Left lung (tissue), 10 donors: ENCODE measurements around the gene TMEM254. TPM values are rescaled to one million over a fixed set of nuclear protein-coding genes. Genes with fewer than 3 reads are reported as not detected.
"Not testable (repeated sequence)": the region's sequence is repeated elsewhere in the genome, so short reads cannot be mapped to it uniquely, and the experiment has no call there.

Experiments
- ATAC-seq: fragments of 200-7000 bp; cut with Tn5 transposase; one replicate; pipeline ENCODE4 v1.9.1; 2020; ENCODE audit warnings: moderate library complexity
- DNase-seq, 4 donors: peaks; one replicate each; pipeline ENCODE4 v3.0.0-alpha.2; 2013 to 2020
- H3K27ac ChIP-seq, 2 donors: fragments of 200-600 bp; sonication (generic) in 1 of 2; one replicate each; pipeline versions ENCODE4 v1.5.0 to v1.8.0; 2020 to 2021
- H3K27me3 ChIP-seq, 2 donors: fragments of 200-600 bp; sonication (generic) in 1 of 2; one replicate each; pipeline versions ENCODE4 v1.5.0 to v1.8.0; 2020 to 2021
- H3K36me3 ChIP-seq, 2 donors: fragments of 200-600 bp; sonication (generic) in 1 of 2; one replicate each; pipeline versions ENCODE4 v1.5.0 to v1.8.0; 2020 to 2021
- H3K4me1 ChIP-seq, 2 donors: fragments of 200-600 bp; one replicate each; pipeline ENCODE4 v1.8.0; 2021
- H3K4me3 ChIP-seq, 2 donors: fragments of 200-600 bp; sonication (generic) in 1 of 2; one replicate each; pipeline versions ENCODE4 v1.5.0 to v1.8.0; 2020 to 2021; ENCODE audit warnings: mild to moderate bottlenecking in 1 of 2
- H3K9me3 ChIP-seq, 2 donors: fragments of 200-600 bp; sonication (generic) in 1 of 2; one replicate each; pipeline versions ENCODE4 v1.5.0 to v1.8.0; 2020 to 2021
- intact Hi-C, 2 donors: fragments of 100-400 bp; cut with DNase I; formaldehyde crosslinking; loops; one replicate each; pipeline versions ENCODE4 v1.11.2 to v1.14.2; 2022
- polyA plus RNA-seq, 6 donors: library from polyadenylated mRNA; unstranded; fragments of 120-200 nt; gene quantifications; one replicate each; pipeline ENCODE4 v1.2.1, GENCODE V29; 2013; ENCODE audit not compliant: insufficient read length in 6 of 6
- total RNA-seq, 2 donors: library from RNA; stranded (reverse); fragmentation: NEBNext Ultra II Directional; extraction: Animal tissue kit (Norgen Biotek cat#: 25700); gene quantifications; one replicate each; pipeline ENCODE4 v1.2.1, GENCODE V29; 2021
- TF ChIP-seq, protein P1 (sequence below), 2 donors: fragments of 200-600 bp; sonication (generic) in 1 of 2; IDR thresholded peaks; one replicate each; pipeline versions ENCODE4 v1.5.0 to v1.8.0; 2021; ENCODE audit warnings: antibody characterized with exemption in 2 of 2
- donor health status: DM: no; HTN: yes; CAD: no.
- donor health status: DM: no; HTN: no; CAD: no.

The TMEM254 gene
- total and polyA plus RNA-seq, 8 donors: 18.2 to 45.7 (median 44.0) TPM

DNA sequence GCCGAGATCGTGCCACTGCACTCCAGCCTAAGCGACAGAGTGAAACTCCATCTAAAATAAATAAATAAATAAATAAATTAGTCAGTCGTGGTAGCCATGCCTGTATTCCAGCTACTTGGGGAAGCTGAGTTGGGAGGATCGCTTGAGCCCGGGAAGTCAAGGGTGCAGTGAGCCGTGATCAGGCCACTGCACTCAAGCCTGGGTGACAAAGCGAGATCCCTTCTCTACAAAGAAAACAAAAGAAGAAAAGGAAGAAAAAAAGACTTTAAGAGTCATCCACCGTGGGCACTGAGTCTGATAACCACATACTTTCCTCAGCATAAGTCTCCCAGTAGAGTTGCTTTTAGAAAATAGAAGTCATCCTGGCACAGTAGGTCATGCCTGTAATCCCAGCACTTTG is 2.6 kb downstream of the TMEM254 start:
- peaks cover 4 to 17% of the 10 kb centered on the region in 2 donors for H3K4me1 ChIP-seq
- ATAC-seq (no peak), DNase-seq (no peak)
- no peak overlapping the region for H3K27ac ChIP-seq
- H3K27me3 ChIP-seq: no peaks in the 10 kb centered on the region
- intact Hi-C loops: no loop called here
- no peak overlapping the region for H3K4me3 ChIP-seq
- no peaks in the 10 kb centered on the region for H3K9me3 ChIP-seq
- TF ChIP-seq, protein P1, sequence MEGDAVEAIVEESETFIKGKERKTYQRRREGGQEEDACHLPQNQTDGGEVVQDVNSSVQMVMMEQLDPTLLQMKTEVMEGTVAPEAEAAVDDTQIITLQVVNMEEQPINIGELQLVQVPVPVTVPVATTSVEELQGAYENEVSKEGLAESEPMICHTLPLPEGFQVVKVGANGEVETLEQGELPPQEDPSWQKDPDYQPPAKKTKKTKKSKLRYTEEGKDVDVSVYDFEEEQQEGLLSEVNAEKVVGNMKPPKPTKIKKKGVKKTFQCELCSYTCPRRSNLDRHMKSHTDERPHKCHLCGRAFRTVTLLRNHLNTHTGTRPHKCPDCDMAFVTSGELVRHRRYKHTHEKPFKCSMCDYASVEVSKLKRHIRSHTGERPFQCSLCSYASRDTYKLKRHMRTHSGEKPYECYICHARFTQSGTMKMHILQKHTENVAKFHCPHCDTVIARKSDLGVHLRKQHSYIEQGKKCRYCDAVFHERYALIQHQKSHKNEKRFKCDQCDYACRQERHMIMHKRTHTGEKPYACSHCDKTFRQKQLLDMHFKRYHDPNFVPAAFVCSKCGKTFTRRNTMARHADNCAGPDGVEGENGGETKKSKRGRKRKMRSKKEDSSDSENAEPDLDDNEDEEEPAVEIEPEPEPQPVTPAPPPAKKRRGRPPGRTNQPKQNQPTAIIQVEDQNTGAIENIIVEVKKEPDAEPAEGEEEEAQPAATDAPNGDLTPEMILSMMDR (IDR thresholded peaks at IDR 0.05): no peak
- peaks cover 0 to 27% of the 10 kb centered on the region in 2 donors for H3K36me3 ChIP-seq

DNA sequence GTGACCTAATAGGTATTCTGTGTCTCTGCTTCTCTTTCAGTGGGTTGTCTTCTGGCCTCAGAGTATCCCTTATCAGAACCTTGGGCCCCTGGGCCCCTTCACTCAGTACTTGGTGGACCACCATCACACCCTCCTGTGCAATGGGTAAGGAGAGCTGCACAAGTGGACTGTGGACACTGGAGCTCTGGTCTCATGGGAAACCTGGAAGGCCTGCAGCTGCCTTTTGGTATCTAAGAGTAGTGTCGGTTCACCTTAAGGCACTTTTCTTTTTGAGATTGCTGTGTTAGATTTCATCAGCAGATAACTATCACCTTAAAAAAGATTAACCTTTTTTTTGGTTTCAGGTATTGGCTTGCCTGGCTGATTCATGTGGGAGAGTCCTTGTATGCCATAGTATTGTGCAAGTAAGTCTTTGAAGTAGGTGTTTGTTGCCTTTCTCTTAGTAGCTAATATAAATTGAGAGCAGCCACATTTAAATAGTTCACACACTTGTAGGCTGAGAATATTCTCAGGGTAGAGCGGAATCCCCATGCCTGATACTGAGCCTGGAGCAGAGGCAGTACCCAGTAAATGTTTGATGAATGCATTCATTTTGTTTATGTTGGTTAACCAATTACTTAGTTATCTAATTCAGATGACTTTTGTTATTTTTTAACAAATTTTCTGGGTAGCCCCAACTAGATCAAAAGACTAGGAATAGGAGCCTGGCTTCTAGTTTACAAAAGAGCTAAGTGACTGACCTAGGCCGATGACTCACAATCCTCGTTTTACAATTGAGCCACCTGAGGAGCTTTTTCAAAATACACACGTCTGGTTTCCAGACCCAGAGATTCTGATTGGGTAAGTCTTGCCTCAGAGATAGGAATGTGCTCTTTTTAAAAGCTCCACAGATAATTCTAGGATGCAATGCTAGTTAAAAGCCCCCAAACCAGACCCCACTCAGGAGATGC is 3.6 kb downstream of the TMEM254 start:
- Histone ChIP-seq H3K4me3 (no peak overlapping the region), H3K27ac (no peak overlapping the region), H3K27me3 (no peaks in the 10 kb centered on the region), H3K9me3 (no peaks in the 10 kb centered on the region), H3K36me3 (peaks cover 0 to 27% of the 10 kb centered on the region in 2 donors), H3K4me1 (peaks cover 4 to 17% of the 10 kb centered on the region in 2 donors)
- DNase-seq (no peak), ATAC-seq (no peak)
- TF ChIP-seq, protein P1 (IDR thresholded peaks at IDR 0.05): no peak
- intact Hi-C loops: no loop called here

DNA sequence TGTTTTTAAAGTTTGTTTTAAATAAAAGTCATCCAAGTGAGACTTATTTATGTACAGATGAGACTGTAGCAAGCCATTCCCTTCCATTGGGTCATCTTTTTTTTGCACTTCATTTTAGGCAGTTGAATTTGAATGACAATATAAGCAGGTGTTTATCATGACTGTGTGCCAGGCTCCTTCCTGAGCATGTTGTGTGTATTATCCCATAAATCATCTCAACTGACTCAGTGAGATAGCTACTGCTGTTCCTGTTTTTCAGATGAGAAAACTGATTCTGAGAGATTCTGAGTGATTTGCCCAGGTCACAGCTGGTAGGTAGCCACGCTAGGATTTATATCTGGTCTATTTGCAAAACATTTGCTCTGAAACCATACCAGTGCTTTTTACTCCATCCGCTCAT is 11.7 kb downstream of the TMEM254 start:
- intact Hi-C loops: no loop called here
- H3K4me1 ChIP-seq: no peaks in the 10 kb centered on the region
- TF ChIP-seq, protein P1 (IDR thresholded peaks at IDR 0.05): no peak

DNA sequence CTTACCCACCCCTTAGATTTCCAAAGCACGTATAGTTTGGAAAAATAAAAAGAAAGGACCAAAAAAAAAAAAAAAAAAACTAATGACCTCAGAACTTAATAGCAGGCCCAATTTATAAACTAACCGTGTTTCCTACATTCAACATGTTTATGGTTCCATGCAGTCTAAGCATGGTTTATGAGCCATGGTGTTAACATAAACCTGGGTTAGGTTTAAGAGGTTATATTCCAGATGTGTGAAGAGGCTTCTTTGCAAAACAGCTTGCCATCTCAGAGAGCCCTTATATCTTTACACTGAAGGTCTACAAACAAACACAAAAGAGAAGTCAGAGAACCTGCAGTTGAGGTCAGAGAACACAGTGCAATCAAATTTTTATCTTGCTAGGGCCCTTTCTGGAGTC is 15.8 kb downstream of the TMEM254 start:
- DNase-seq (no peak), ATAC-seq (no peak)
- H3K27ac ChIP-seq: no peak overlapping the region
- intact Hi-C loops: no loop called here
- H3K4me1 ChIP-seq: no peaks in the 10 kb centered on the region
- H3K4me3 ChIP-seq: no peak overlapping the region
- TF ChIP-seq, protein P1 (IDR thresholded peaks at IDR 0.05): no peak
- no peaks in the 10 kb centered on the region for H3K9me3 ChIP-seq
- no peaks in the 10 kb centered on the region for H3K27me3 ChIP-seq
- H3K36me3 ChIP-seq: peaks cover 0 to 12% of the 10 kb centered on the region in 2 donors

More for the DNA sequence above, 11.7 kb downstream of the TMEM254 start:
- no peak for DNase-seq
- ATAC-seq: no peak
- Histone ChIP-seq H3K27me3 (no peaks in the 10 kb centered on the region), H3K4me3 (no peak overlapping the region), H3K36me3 (peaks cover 0 to 19% of the 10 kb centered on the region in 2 donors), H3K27ac (no peak overlapping the region), H3K9me3 (no peaks in the 10 kb centered on the region)

DNA sequence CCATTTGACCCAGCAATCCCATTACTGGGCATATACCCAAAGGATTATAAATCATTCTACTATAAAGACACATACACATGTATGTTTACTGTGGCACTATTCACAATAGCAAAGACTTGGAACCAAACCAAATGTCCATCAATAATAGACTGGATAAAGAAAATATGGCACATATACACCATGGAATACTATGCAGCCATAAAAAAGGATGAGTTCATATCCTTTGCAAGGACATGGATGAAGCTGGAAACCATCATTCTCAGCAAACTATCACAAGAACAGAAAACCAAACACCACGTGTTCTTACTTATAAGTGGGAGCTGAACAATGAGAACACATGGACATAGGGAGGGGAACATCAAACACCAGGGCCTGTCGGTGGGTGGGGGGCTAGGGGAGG is 19.8 kb downstream of the TMEM254 start:
- DNase-seq, intact Hi-C loops, H3K27me3 ChIP-seq, ATAC-seq, H3K27ac ChIP-seq, H3K4me1 ChIP-seq, H3K36me3 ChIP-seq, H3K4me3 ChIP-seq, H3K9me3 ChIP-seq: not testable (repeated sequence)

DNA sequence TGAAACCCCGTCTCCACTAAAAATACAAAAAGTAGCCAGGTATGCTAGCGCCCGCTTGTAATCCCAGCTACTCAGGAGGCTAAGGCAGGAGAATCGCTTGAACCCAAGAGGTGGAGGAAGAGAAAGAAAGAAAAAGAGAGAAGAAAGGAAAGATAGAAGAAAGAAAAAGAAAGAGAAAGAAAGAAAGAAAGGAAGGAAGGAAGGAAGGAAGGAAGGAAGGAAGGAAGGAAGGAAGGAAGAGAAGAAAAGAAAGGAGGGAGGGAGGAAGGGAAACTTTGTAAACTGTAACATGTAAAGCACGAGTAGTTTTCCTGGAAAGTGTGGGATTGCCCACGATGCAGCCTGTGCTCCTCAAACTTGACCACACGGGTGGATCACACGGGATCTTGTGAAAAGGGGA is 20.8 kb downstream of the TMEM254 start:
- H3K4me3 ChIP-seq, H3K27ac ChIP-seq, H3K27me3 ChIP-seq, ATAC-seq, H3K4me1 ChIP-seq, DNase-seq, H3K36me3 ChIP-seq, intact Hi-C loops, H3K9me3 ChIP-seq: not testable (repeated sequence)
